Skin of body (tissue), 2 donors: ENCODE data around the gene SLC26A5. TPM values are rescaled to one million over a fixed set of nuclear protein-coding genes. Genes with fewer than 3 reads are reported as not detected.
"Not testable (repeated sequence)": the region's sequence is repeated elsewhere in the genome, so short reads cannot be mapped to it uniquely, and the experiment has no call there.

Experiments
- DNase-seq: peaks from one replicate; lab custom pipeline; 2025; lab: John Stamatoyannopoulos, UW
- total RNA-seq: library from RNA; depleted of rRNA; stranded (reverse); fragments of >200 nt; gene quantifications from one replicate; pipeline ENCODE4 v1.2.3, GENCODE V29; 2014

The SLC26A5 gene
- total RNA-seq, 1 donor from 2014 or later: 0.20 TPM

DNA sequence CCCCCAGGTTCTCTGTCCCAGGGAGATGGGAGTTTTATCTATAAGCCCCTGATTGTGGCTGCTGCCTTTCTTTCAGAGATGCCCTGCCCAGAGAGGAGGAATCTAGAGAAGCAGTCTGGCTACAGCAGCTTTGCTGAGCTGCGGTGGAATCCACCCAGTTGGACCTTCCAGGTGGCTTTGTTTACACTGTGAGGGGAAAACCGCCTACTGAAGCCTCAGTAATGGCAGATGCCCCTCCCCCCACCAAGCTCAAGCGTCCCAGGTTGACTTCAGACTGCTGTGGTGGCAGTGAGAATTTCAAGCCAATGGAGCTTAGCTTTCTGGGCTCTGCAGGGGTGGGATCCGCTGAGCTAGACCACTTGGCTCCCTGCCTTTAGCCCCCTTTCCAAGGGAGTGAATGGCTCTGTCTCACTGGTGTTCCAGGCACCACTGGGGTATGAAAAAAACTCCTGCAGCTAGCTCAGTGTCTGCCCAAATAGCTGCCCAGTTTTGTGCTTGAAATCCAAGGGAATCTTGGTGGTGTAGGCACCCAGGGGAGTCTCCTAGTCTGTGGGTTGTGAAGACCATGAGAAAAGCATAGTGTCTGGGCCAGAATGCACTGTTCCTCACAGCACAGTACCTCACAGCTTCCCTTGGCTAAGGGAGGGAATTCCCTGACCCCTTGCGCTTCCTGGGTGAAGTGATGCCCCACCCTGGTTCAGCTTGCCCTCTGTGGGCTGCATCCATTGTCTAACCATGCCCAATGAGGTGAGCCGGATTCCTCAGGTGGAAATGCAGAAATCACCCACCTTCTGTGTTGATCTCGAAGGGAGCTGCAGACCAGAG is 40.0 kb downstream of the SLC26A5 start:
- not testable (repeated sequence) for DNase-seq

DNA sequence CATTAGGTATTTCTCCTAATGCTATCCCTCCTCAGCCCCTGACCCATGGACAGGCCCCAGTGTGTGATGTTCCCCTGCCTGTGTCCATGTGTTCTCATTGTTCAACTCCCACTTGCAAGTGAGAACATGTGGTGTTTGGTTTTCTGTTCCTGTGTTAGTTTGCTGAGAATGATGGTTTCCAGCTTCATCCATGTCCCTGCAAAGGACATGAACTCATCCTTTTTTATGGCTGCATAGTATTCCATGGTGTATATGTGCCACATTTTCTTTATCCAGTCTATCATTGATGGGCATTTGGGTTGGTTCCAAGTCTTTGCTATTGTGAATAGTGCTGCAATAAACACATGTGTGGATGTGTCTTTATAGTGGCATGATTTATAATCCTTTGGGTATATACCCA is 46.3 kb downstream of the SLC26A5 start:
- not testable (repeated sequence) for DNase-seq

DNA sequence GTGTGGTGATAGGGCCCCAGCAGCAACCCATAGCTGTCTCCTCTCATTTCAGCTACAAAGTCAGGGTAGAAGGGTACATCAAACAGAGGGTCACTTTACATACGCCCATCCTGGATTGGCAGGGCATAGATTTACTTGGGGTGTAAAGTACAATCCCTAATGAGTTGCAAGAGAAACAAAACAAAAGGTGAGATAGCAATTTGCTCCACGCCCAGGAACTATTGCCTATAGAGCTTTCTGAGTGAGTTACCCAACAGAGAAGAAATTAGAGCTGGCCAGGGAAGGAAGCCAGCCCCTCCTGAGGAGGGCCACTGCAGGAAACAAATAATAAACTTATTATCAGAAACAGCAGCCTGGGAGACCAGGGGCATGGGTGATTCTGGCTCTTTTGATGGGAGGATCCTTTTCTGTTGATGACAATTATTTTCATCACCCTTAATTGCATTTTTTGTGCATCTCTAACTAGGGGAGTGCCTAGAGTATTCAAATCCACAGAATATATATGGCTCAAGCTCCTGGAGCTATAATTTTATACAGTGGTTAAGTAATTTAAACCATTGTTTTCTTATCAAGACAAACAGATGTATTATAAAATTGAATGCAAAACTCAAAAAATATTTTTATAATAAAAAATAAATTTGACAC is 47.4 kb downstream of the SLC26A5 start:
- DNase-seq: no peak

DNA sequence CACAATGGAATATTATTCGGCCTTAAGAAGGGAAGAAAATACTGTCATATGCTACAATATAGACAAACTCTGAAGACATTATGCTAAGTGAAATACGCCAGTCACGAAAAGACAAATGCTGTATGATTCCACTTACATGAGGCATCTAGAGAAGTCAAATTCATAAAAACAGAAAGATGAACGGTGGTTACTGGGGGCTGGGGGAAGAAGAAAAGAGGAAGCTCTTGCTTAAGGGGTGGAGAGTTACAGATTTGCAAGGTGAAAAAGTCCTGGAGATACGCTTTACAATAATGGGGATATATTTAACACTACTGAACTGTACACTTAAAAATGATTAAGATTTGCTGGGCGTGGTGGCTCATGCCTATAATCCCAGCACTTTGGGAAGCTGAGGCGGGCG is 49.5 kb downstream of the SLC26A5 start:
- DNase-seq: no peak

DNA sequence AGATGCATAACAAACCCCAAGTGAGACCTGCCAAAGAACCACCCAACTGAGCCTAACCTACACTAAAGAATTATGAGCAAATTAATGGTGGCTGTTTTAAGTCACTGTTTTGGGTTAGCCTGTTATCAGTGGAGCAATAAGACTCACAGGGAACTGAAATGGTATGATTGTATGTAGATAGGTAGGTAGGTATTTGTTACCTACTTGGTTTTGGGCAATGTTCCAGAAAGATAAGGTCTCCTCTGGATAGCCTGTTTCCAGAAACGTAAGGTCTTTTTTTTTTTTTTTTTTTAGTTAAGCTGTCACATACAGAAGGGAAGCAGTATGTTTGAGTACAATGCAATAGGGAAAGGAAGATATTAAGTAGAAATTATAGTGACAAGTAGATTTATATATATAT is 50.9 kb downstream of the SLC26A5 start:
- no peak for DNase-seq

DNA sequence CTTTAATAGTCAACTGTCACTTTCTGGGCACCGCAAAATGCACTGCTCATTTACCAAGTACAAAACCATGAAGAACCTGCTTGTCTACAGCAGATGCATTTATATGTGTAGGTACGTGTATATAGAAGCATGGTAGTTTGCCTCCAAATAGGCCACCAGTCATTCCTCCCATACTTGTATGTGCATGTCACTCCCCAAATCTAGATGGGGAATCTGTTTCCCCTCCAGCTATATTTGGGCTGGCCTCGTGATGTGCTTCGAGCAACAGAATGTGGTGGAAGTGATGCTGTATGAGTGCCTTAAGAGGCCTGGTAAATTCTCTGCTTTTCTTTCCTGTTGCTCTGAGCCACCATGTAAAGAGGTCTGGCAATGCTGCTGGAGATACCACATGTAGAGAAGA is 51.4 kb downstream of the SLC26A5 start:
- no peak for DNase-seq

DNA sequence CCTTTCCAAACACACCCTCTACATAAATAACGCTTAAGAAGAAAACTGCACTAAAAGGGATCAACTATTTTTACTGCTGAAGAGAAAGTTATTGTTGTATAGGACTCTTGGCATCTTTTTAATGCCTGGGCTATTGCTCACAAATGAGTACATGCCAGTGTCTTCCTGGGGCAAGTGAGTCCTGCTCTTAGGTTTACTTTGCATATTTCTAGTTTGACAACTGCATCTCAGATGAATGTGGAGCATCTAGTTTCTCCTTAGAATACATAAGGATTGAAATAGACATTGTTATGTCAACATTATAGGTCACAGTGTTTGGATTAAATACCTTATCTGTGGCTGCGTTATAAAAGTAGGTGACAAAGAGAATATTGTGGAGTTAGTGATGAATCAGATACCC is 54.0 kb downstream of the SLC26A5 start:
- DNase-seq: no peak

DNA sequence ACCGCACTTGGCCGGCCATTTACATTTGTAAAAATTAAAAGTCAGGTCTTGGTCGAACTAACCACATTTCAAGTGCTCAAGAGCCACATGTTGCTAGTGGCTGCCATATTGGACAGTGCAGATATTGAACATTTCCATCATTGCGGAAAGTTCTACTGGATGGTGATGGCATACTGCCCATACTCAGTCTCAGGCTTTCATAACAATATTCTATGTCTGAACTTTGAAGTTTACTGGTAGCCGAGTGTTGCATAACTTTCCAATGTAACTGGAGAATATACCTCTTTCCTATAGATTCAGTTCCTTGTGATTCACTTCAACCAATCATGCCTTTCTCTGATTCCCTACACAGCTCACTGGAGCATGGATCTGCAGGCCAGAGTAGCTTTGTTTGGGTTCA is 54.9 kb downstream of the SLC26A5 start:
- no peak for DNase-seq

DNA sequence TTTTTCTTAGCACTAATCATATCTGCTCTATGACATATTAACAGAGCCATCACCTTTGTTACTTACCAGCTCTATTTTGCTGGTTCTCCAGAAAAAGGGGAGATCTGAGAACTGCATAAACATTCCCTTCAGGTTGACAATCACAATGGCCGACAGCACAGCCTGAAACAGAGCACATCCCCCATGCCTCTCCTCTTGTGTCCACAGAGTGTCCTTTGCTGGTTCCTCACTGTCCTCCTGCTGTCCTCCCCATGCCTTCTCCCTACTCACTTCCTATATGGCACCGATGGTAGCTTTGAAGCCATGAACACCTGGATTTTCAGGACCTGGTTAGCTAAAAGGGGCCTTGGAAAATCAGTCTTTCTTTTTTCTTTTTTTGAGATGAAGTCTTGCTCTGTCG is 56.7 kb downstream of the SLC26A5 start:
- DNase-seq: no peak

DNA sequence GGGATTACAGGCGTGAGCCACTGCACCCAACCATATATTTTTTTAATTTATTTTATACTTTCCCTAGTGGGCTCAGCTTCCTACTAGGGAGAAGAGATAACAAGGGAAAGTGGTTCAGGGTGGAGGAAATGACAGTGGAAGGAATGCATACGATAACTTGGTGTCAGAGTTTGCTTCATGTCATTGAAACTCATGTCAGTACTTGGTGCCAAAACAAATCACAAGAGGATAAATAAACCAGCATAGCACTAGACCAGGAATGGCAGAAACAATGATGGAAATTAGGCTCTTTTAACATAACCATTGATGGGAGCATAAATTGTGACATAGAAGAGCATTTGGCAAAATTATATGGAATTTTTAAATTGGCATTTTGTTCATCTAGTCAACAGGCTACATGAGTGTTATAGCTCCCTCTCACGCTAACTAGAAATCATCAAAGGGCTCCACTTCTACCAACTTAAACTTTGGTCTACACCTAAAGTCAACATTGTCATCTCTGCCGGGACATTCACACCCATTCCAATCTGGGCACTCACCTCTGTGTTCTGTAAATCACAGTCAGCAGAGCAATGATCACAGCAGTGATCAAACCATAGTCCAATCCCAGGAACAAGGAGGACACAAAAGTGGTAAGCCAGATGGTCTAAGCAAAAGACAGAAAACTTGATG is 57.4 kb downstream of the SLC26A5 start:
- no peak for DNase-seq

DNA sequence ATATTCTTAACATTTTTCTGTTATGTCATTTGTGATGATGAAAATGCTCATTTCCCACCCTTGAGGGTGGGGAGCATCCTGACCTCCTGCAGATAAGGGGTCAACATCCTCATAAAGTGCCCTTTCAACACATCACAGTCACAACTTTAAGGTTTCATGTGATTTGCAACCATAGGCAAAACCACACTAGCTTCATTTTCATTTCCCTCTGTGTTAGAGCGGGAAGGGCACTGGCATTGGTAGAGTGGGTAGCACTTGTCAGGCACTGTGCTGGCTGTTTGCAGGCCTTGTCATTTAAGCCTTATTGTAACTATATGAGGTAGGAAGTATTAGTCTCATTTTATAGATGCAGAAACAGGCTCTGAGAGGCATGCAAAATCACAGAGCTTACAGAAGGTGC is 58.8 kb downstream of the SLC26A5 start:
- no peak for DNase-seq

DNA sequence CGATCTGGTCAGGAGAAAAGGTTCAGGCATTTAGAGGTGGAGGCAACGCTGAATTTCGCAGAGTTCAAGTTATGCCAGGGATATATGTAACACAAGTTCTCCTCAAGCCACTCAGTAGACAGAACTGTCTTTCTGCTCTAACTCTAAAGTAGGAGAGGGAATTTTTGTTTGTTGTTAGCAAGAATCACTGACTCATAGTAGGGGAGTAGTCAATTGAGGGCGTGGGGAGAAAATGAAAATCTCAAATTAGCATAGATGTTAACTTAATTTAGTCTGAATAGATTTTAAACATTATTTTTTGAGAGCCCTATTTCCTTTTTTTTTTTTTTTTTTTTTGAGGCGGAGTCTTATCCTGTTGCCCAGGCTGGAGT is 64.0 kb downstream of the SLC26A5 start:
- no peak for DNase-seq

DNA sequence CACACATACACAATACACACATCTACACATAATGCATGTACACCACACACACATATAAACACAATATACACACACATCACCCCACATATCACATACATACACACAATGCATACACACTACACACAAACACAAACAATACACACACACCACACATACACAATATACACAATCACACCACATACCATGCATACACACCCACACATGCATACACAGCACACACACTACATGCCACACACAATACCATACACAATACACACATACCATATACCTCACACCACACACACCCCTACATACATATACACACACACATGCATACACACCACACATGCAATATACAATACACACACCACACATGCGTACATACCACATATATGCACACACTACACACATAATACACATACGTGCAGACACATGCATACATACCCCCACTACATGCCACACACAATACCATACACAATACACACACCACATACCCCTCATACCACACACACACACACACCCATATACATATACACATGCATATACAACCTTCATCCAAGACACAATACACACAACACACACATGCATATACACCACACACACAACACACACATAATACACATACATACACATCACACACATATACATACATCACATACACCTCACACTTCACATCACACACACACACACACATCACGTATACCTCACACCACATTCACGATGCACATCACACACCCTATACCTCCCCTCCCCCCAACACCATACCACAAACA is 64.6 kb downstream of the SLC26A5 start:
- DNase-seq: no peak

DNA sequence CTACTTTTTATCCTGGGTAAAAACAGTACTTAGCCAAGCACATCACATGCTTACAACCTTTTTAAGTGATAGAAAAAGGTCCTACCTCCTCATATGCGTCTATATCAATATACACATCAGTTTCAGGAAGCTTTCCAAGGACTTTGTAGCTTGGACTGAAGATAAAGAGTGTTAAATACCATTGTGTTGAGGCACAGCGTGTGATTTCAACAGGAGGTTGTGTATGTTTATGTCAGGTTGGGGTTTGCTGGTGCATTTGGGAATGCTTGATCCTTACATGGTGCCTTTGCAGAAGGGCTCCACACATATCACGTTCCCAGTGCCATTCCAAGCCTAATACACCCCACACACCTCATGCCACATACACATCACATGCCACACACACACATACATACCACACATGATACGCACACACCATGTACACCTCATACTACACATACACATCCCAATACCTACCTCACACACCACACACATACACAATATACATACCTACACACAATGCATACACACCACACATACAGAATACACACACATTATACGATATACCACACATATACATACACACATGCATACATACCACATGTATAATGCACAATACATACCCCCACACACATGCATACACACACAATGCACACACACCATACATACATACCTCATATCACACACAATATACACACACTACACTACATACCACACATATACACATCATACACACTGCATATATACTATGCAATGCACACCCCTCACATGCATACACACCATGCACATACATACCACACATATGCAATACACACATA is 65.4 kb downstream of the SLC26A5 start:
- no peak for DNase-seq

DNA sequence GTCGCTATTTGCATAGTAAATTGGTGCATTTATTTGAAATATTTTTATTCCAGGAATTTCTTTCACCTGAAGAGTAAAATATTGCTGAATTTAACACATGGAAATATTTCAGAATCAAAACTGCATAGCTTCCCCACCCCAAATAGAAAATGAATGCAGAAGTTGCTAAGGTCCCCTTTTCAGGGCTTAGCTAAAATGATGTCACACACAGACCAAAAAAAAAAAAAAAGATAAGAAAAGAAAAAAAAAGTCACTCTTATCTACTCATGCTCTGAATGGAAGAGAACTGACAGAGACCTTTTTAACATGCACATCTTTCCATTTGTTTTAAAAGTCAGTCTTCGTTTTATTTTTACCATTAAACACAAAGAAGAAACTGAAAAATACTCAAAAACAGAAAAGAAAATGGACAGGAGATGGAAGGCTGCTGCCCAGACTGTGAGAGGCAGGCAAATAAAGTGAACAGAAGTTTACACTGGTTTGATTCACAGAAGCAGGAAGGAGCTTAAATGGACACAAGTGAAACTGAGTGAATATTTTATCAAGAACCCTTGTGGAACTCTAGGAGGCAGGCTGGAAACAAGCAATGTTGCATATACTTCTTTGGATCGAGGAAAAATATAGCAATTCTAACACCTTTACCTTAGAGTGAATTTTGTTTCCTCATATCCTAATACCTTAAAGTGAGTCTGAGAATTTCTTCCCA is 66.6 kb downstream of the SLC26A5 start:
- DNase-seq: no peak

DNA sequence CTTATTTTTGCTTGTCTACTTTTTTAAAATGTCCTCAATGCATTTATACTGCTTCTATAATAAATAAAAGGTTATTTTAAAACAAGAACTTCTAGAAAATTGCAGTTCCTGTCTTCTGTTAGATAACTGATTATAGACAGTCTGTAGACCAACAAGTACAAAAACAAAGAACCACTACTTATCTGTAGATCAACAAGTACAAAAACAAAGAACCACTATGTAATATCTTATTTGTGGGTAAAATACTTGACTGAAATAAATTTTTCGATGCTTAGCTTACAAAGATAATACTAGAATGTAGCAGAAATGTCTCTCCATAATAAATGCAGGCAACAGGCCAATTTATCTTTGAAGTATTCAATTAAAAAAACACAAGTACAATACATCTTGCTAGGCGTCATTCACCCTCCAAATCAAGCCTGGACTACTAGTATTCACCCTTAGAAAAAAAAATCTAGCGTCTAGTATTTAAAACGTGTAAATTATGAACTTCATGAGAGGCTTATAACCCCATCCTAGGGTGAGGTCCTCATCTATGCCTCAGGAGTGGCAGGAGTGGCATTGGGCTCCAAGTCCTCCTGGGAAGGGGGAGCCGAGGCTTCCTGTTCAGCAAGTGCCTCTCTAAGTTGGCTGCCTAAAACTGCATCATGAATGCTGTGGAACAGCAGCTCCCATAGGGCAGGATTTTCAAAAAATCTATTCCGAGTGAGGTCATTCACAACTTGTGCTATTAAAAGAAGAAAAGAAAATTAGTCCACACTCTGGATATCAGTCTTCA is 72.0 kb downstream of the SLC26A5 start:
- no peak for DNase-seq

DNA sequence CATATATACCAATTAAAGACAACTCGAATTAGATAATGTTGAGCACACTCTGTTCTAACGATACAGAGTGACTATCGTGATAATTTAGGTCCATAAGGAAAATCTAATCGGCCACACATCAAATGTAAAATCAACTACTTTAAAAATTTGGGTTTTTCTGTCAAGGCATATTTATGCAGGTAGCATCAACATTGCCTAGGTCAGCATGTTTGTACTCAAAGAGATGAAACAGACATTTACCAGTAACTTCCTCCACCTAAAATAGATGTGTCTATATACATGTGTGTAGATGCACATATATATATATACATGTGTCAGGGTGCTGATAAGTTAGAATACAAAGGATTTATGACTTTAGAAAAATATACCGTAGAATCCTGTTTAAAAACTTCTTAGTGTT is 76.6 kb downstream of the SLC26A5 start:
- DNase-seq: no peak

DNA sequence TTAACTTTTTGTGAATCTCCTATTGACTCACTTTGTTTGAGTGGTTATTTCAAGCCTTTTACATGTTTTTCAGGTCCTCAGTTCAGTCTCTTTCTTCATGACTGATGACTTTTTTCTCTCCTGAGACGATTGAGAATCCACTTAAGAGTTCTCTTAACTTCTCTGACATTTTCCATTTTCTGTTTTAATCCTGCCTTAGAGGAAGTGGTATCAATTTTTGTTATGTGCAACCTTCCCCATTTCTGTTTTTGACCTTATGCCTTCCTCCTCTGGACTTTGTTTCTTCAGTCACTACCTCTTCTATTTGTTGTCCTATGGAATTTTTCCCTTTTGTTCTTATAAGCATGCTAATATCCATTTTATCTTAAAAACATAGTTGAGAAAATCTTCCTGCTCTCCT is 96.2 kb downstream of the SLC26A5 start:
- no peak for DNase-seq

DNA sequence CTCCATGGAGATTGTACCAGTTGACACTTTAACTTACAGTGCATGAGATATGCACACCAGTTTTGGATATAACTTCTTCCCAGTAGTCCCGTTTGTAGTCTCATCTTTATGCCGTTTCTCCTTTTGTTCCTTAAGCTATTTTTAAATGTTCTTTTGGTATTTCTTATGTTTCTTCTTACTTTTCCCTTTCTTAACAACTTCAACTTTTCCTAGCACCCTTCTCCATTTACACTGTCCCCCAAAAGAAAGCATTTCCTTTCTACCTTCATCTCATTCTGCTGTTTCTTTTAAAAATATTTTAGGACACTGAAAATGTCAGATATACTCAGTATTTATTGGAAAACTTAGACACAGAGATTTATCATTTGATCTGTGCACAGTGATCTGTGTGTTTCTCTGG is 97.0 kb downstream of the SLC26A5 start:
- no peak for DNase-seq

DNA sequence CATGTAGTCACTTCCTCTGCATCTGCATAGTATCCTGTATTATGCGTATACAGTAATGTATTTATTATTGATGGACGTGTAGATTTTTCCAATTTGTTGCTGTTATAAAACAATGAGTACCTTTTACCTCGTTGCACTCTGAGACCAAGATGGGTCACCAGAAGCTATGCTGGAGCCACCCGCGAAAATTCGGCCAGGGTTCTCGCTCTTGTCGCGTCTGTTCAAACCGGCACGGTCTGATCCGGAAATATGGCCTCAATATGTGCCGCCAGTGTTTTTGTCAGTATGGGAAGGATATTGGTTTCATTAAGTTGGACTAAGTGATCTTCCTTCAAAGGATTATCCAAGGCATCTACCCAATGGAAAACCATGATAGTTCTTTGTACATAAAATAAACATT is 97.6 kb downstream of the SLC26A5 start:
- DNase-seq: no peak
